ENCODE measurements around the gene EXOC4.

- TF ChIP-seq POLR2A (IDR thresholded peaks at IDR 0.05) = no peak
- no peak for TF ChIP-seq CTCF (IDR thresholded peaks at IDR 0.05)
Observed at GRCh38 chr7:134051020-134051419, 798.1 kb downstream of the EXOC4 start.

Measured in sigmoid colon (tissue), 3 donors.